HepG2 (cell line): ENCODE data around the gene CHST13. TPM values are rescaled to one million over a fixed set of nuclear protein-coding genes. Genes with fewer than 3 reads are reported as not detected.

Experiments
- ATAC-seq: fragments of 200-7000 bp; cut with Tn5 transposase; 3 replicates; pipeline ENCODE4 v1.9.1; 2020; ENCODE audit warnings: mild to moderate bottlenecking, moderate library complexity
- BruUV-seq: library from RNA; stranded (reverse); fragments of 400-500 nt; replicated peaks from 2 replicates; lab custom pipeline; 2021; lab: Mats Ljungman, UMichigan
- CTCF ChIA-PET: fragments of 300-600 bp; formaldehyde crosslinking; extraction: SDS; loops from one replicate; lab custom pipeline; 2021; ENCODE audit warnings: low total read pairs, inconsistent platforms, low intra/inter-chr PET ratio; lab: Yijun Ruan, JAX
- POLR2A ChIA-PET: fragments of 350-600 bp; sonication (Branson Sonifier 250); formaldehyde crosslinking; loops from one replicate; lab custom pipeline; 2020; ENCODE audit warnings: antibody characterized with exemption, inconsistent platforms; lab: Yijun Ruan, JAX
- DNase-seq: peaks from one replicate; pipeline ENCODE4 v3.0.0-alpha.2; 2015; ENCODE audit warnings: low spot score
- FAIRE-seq: peaks from 3 replicates; lab custom pipeline; 2011; peaks lifted over from hg19 to GRCh38; lab: Jason Lieb, UNC
- H2AFZ ChIP-seq: one replicate; pipeline ENCODE4 v1.6.1; 2011; ENCODE audit warnings: low read length, inconsistent platforms
- H3K27ac ChIP-seq: fragments of 300-600 bp; 3 replicates; pipeline ENCODE4 v1.8.0; 2011; ENCODE audit warnings: mixed run types, mild to moderate bottlenecking, mixed read lengths, low read length, inconsistent platforms; ENCODE audit not compliant: insufficient read depth; ENCODE audit errors: extremely low read length
- H3K27me3 ChIP-seq, 2 experiments: fragments of 200-600 bp in 1 of 2; 2 replicates in 1 of 2; 3 replicates in 1 of 2; pipeline versions ENCODE4 v1.6.0 to v1.8.0; 2011; ENCODE audit warnings: low read length in 2 of 2, mild to moderate bottlenecking in 2 of 2, moderate library complexity in 2 of 2, inconsistent platforms in 1 of 2; ENCODE audit not compliant: insufficient read depth in 2 of 2, control insufficient read depth in 1 of 2
- H3K36me3 ChIP-seq, 2 experiments: fragments of 200-600 bp in 1 of 2; replicated peaks in 1 of 2; 2 replicates in 1 of 2; 3 replicates in 1 of 2; pipeline versions ENCODE4 v1.5.1 to v1.8.0; 2011; ENCODE audit warnings: low read length in 2 of 2, inconsistent platforms in 1 of 2; ENCODE audit not compliant: insufficient read depth in 2 of 2, control insufficient read depth in 1 of 2
- H3K4me1 ChIP-seq: 2 replicates; pipeline ENCODE4 v1.5.1; 2012; ENCODE audit warnings: low read length, inconsistent platforms; ENCODE audit not compliant: insufficient read depth
- H3K4me2 ChIP-seq: 2 replicates; pipeline ENCODE4 v1.6.0; 2011; ENCODE audit warnings: low read depth, low read length, inconsistent platforms
- H3K4me3 ChIP-seq, 3 experiments: fragments of 200-600 bp in 1 of 3; sonication (generic), shearing (Covaris generic) in 1 of 3; replicated peaks in 1 of 3; 2 replicates each; pipeline ENCODE4 v1.5.1; 2011 to 2016; ENCODE audit warnings: low read length in 3 of 3, inconsistent platforms in 2 of 3, low read depth in 2 of 3, mild to moderate bottlenecking in 2 of 3, control low read depth in 1 of 3, mixed read lengths in 1 of 3; ENCODE audit not compliant: insufficient read depth in 1 of 3
- H3K79me2 ChIP-seq: one replicate; pipeline ENCODE4 v1.6.1; 2011; ENCODE audit warnings: low read length, inconsistent platforms; ENCODE audit not compliant: insufficient read depth
- H3K9ac ChIP-seq: 2 replicates; pipeline ENCODE4 v1.6.0; 2011; ENCODE audit warnings: mild to moderate bottlenecking, low read depth, low read length, inconsistent platforms; ENCODE audit not compliant: insufficient read depth
- H3K9me3 ChIP-seq: 2 replicates; pipeline ENCODE4 v1.5.1; 2012; ENCODE audit warnings: mild to moderate bottlenecking, low read length
- H4K20me1 ChIP-seq: 2 replicates; pipeline ENCODE4 v1.6.0; 2011; ENCODE audit warnings: inconsistent platforms, mild to moderate bottlenecking, low read length, moderate library complexity; ENCODE audit not compliant: insufficient read depth
- AGO2 ChIP-seq: fragments of 200-400 bp; formaldehyde crosslinking; optimal IDR thresholded peaks from 2 replicates; pipeline ENCODE3; 2017; ENCODE audit warnings: mild to moderate bottlenecking, low read depth, low read length, moderate library complexity
- FOSL1 ChIP-seq: sonication (generic); formaldehyde crosslinking; IDR thresholded peaks from 2 replicates; pipeline ENCODE4 v1.9.0; 2021; ENCODE audit warnings: missing genetic modification reagents, borderline replicate concordance
- NCOA2 ChIP-seq: sonication (generic); formaldehyde crosslinking; IDR thresholded peaks from 2 replicates; pipeline ENCODE4 v1.8.0; 2022; ENCODE audit warnings: inconsistent platforms
- POLR2AphosphoS5 ChIP-seq: IDR thresholded peaks from 2 replicates; pipeline ENCODE4 v1.6.1; 2012; ENCODE audit warnings: low read depth, low read length
- ZKSCAN5 ChIP-seq: sonication (generic); formaldehyde crosslinking; IDR thresholded peaks from 2 replicates; pipeline ENCODE4 v1.5.1; 2020; ENCODE audit warnings: mild to moderate bottlenecking, missing genetic modification reagents
- ZNF343 ChIP-seq: sonication (generic); formaldehyde crosslinking; IDR thresholded peaks from 2 replicates; pipeline ENCODE4 v1.4.0; 2020; ENCODE audit warnings: mild to moderate bottlenecking, missing genetic modification reagents
- WGBS: methylation state at CpG from one replicate; pipeline ENCODE4 v1.1.6; 2017; ENCODE audit warnings: low lambda C conversion rate; 5-methylcytosine and 5-hydroxymethylcytosine counted together
- in situ Hi-C: cut with HindIII; loops from 2 replicates; pipeline ENCODE4 v1.10.0; 2017; ENCODE audit warnings: low pct_unique_long_range_greater_than_20kb; ENCODE audit not compliant: extremely low pct_ligation_motif_present
- intact Hi-C: fragments of 100-400 bp; cut with micrococcal nuclease; formaldehyde crosslinking; loops from one replicate; pipeline ENCODE4 v1.10.0; 2022; ENCODE audit not compliant: unreplicated experiment
- polyA plus RNA-seq, 8 experiments: library from polyadenylated mRNA; depleted of rRNA in 3 of 8; stranded (reverse) in 7 of 8; unstranded in 1 of 8; fragments of >200 nt; fragmentation: Illumina TruSeq in 4 of 8; extraction: Trizol in 4 of 8; gene quantifications; 2 replicates each; pipeline versions ENCODE4 v1.2.1 to v1.2.3, GENCODE V29; 2011 to 2016; ENCODE audit warnings: low read depth in 4 of 8, missing spikeins in 1 of 8, mixed read lengths in 1 of 8; ENCODE audit not compliant: insufficient read depth in 1 of 8
- total RNA-seq, 5 experiments: library from RNA; depleted of rRNA; stranded (reverse); fragments of >200 nt; fragmentation: Illumina TruSeq; extraction: Trizol; gene quantifications; 2 replicates each; pipeline ENCODE4 v1.2.3, GENCODE V29; 2016; ENCODE audit warnings: low read depth in 1 of 5
- TF ChIP-seq, protein P1 (sequence below): sonication (generic); formaldehyde crosslinking; IDR thresholded peaks from 2 replicates; pipeline ENCODE4 v1.5.0; 2020; ENCODE audit warnings: mild to moderate bottlenecking, missing genetic modification reagents, borderline replicate concordance

CHST13 gene
- total and polyA plus RNA-seq, 2 of the 13 experiments (the other 11 are each of a cell fraction or from before 2014, with no cell fraction given), result 32.0 to 43.1 TPM

DNA sequence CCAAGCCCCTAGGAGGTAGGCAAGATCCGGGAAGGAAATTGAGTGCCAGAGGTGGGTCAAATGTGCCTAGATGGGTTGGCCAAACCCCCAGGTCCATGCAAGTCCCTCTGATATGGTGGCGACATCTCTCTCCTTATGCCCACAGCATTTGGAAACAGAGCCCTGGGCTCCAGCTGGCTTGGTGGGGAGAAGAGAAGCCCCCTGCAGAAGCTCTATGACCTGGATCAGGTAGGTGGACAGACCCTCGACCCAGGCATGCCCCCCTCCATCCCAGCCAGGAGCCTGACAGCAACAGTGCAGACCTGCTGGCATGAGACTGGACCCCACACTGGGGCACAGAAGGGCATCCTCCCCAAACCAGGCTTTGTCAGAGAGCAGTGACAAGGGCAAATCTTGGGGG lies 12.2 kb downstream of the CHST13 start:
- POLR2A ChIA-PET, result no interaction called here
- Histone ChIP-seq H4K20me1 (no peaks in the 10 kb centered on the region; the same call in 1 of the 2 replicates), H3K79me2 (peaks cover 6% of the 10 kb centered on the region), H2AFZ (no peak overlapping the region), H3K4me2 (no peak overlapping the region), H3K27ac (no peak overlapping the region), H3K4me1 (peaks cover under 1% of the 10 kb centered on the region; the same call in 1 of the 2 replicates), H3K9ac (no peak overlapping the region), H3K27me3 (no peaks in the 10 kb centered on the region), H3K9me3 (no peaks in the 10 kb centered on the region), H3K4me3 (no peak overlapping the region), H3K36me3 (peaks cover 9 to 25% of the 10 kb centered on the region in 2 experiments)
- no TSS peak for BruUV-seq
- no peak for DNase-seq
- in situ Hi-C loops (no loop called here), intact Hi-C loops (no loop called here)
- WGBS, result 93% methylated on average over 3 of the region's 3 CpGs
- no peak for ATAC-seq
- TF ChIP-seq ZNF343 (CRISPR knock-in tag) (no peak), POLR2AphosphoS5 (0 out of 2 replicates have a peak, but pooled peaks have one; percentile 18)
- FAIRE-seq, result no peak
- CTCF ChIA-PET, result no interaction called here

DNA sequence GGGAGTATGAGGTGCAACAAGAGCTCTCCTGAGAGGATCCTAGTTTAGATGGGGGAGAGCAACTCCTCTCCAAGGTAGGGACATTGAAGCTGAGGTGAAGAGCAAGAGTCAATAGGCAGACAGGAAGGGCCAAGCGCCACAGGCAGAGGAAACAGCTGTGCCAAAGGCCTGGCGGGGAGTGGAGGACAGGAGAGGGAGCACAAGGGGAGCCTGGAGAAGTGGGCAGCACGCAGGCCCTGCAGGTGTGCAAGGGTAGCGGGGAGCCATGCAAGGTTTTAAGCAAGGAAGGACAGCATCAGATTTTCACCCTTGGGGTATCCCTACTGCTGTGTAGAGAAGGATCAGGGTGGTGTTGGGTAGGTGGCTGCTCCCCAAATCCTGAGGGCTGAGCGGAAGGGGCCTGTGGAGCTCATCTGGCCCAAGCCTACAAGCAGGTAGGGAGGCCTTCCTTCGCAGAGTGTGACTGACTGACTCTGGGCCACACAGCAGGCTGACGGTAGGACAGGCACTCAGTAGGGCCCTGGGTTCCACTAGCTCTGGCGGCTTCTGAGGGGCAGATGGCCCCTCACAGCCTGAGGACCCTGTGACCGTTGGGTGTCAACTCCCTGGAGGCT lies 13.3 kb downstream of the CHST13 start:
- Histone ChIP-seq H3K36me3 (peaks cover 11 to 25% of the 10 kb centered on the region in 2 experiments), H3K4me1 (no peaks in the 10 kb centered on the region), H3K79me2 (peaks cover 6% of the 10 kb centered on the region), H2AFZ (no peak overlapping the region), H3K4me3 (no peak overlapping the region), H3K27me3 (no peaks in the 10 kb centered on the region), H3K4me2 (no peak overlapping the region), H4K20me1 (no peaks in the 10 kb centered on the region; the same call in 1 of the 2 replicates), H3K27ac (no peak overlapping the region), H3K9ac (no peak overlapping the region), H3K9me3 (no peaks in the 10 kb centered on the region)
- intact Hi-C loops (no loop called here), in situ Hi-C loops (no loop called here)
- FAIRE-seq (no peak), DNase-seq (no peak), ATAC-seq (peak; percentile 12; the same call in 2 of the 3 replicates)
- ChIA-PET POLR2A (interaction anchor here (1.2 kb wide), 1 partner anchor 8 kb away, joined by 5 read pairs; no protein-coding TSS in a partner anchor), CTCF (no interaction called here)
- 73% methylated on average over 4 of the region's 9 CpGs for whole genome bisulfite sequencing
- no TSS peak for BruUV-seq
- TF ChIP-seq, protein P1, sequence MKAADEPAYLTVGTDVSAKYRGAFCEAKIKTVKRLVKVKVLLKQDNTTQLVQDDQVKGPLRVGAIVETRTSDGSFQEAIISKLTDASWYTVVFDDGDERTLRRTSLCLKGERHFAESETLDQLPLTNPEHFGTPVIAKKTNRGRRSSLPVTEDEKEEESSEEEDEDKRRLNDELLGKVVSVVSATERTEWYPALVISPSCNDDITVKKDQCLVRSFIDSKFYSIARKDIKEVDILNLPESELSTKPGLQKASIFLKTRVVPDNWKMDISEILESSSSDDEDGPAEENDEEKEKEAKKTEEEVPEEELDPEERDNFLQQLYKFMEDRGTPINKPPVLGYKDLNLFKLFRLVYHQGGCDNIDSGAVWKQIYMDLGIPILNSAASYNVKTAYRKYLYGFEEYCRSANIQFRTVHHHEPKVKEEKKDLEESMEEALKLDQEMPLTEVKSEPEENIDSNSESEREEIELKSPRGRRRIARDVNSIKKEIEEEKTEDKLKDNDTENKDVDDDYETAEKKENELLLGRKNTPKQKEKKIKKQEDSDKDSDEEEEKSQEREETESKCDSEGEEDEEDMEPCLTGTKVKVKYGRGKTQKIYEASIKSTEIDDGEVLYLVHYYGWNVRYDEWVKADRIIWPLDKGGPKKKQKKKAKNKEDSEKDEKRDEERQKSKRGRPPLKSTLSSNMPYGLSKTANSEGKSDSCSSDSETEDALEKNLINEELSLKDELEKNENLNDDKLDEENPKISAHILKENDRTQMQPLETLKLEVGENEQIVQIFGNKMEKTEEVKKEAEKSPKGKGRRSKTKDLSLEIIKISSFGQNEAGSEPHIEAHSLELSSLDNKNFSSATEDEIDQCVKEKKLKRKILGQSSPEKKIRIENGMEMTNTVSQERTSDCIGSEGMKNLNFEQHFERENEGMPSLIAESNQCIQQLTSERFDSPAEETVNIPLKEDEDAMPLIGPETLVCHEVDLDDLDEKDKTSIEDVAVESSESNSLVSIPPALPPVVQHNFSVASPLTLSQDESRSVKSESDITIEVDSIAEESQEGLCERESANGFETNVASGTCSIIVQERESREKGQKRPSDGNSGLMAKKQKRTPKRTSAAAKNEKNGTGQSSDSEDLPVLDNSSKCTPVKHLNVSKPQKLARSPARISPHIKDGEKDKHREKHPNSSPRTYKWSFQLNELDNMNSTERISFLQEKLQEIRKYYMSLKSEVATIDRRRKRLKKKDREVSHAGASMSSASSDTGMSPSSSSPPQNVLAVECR (CRISPR knock-in tag), result no peak
- TF ChIP-seq AGO2 (peak; percentile 52), FOSL1 (CRISPR knock-in tag) (no peak), ZKSCAN5 (CRISPR knock-in tag) (no peak), NCOA2 (no peak)
